Myometrial cell (primary cell): Measurements from ENCODE around the gene SHISA9. TPM values are rescaled to one million over a fixed set of nuclear protein-coding genes. Genes with fewer than 3 reads are reported as not detected.

Experiments used
- total RNA-seq: library from RNA; depleted of rRNA; stranded (reverse); fragments of >200 nt; gene quantifications from 2 replicates; pipeline ENCODE4 v1.2.3, GENCODE V29; 2015

The SHISA9 gene
- not detected in 2 replicates for total RNA-seq

DNA sequence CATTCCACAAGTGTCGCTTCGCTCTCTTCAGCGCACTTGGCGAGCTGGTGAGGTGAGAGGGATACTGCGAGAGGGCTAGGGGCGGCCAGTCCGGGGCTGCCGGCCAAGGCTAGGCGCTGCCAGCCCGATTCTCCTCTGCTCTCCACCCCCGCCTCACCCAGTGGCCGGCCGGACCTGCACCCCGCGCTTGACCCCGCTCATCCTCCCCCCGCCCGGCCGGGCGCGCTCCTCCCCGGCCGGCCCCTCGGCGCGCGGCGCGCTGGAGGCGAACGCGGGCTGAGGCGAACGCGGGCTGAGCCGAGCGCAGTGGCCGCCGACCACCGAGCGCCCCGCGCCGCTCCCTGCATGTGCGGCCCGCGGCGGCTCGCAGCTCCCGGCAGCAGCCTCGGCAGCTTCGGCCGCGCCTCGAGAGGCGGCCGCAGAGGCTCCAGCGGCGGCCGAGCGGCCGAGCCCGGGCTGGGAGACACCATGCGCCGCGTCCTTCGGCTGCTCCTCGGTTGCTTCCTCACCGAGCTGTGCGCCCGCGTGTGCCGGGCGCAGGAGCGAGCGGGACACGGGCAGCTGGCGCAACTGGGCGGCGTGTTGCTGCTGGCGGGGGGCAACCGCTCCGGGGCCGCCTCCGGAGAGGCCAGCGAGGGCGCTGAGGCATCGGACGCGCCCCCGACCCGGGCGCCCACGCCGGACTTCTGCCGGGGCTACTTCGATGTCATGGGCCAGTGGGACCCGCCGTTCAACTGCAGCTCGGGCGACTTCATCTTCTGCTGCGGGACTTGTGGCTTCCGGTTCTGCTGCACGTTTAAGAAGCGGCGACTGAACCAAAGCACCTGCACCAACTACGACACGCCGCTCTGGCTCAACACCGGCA is at the start of gene SHISA9:
Gene SHISA9 (plus strand): TSS at position 2 of the 865 bp plus-strand sequence.

Other genes with a start within 250 kb of the SHISA9 start
- 11.0 and 14.4 TPM in 2 replicates for gene CPPED1, start 97.7 kb upstream of the SHISA9 start, total RNA-seq